ENCODE data around the gene NPM3. TPM values are rescaled to one million over a fixed set of nuclear protein-coding genes. Genes with fewer than 3 reads are reported as not detected.

NPM3 gene
- total RNA-seq, 1 experiment from 2014 or later: 238 TPM

DNA sequence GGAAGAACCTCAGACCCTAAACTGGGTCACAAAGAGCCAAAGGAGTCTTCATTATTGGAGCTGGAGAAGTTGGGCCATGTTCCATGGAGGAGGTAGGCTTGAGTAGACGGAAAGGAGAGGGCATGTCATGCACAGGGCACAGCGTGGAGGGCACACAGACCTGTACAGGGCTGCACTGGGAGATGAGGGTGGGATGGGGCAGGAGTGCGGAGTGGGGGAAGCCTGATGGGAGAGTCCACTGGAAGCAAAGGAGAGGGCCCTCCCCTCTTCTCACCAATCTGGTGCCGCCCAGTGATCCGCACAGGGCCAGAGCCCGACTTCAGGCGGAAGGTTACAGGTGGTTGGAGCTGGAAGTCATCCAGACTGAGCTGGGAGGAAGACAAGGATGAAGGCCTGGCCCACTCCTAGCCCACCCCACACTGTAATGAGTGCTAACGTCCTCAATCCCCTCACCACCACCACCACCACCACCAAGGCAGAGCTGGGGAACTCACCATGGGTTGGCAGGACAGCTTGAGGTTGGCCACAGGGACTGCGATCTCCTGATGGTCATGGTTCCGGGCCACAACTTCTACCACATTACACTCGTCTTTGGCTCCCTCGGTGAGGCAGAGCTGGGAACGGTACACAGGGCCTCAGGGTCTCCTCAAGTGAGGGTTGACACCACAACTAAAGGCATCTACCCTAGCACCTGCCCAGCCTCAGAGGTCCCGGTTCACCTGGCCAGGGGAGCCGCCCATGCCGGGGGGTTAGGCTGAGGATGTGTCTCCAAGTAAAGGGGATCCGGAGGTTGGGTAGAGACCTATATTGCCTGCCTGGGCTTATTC lies 1.0 kb downstream of the NPM3 start:
- Histone ChIP-seq H3K9me3 (replicated peaks) (no peaks in the 10 kb centered on the region), H3K27ac (peak overlapping the region; percentile 68), H3K36me3 (peaks cover 32% of the 10 kb centered on the region), H3K27me3 (no peaks in the 10 kb centered on the region), H3K4me3 (peak overlapping the region; percentile 74), H3K4me1 (peaks cover 36% of the 10 kb centered on the region)
- DNase-seq: peak in 1 of 2 experiments; percentile 17

- Histone ChIP-seq H3K27ac (no peak overlapping the region), H3K4me1 (peaks cover 42% of the 10 kb centered on the region), H3K36me3 (peaks cover 28% of the 10 kb centered on the region), H3K4me3 (peak overlapping the region; percentile 74; the same call in 1 of the 2 replicates), H3K27me3 (no peaks in the 10 kb centered on the region), H3K9me3 (replicated peaks) (no peaks in the 10 kb centered on the region)
- no peak for DNase-seq
Observed at GRCh38 chr10:101781655-101781983, 1.6 kb downstream of the NPM3 start.

GRCh38 chr10:101780818-101781654 lies 2.2 kb downstream of the NPM3 start:
- Histone ChIP-seq H3K4me3 (no peak overlapping the region), H3K9me3 (replicated peaks) (no peaks in the 10 kb centered on the region), H3K27me3 (no peaks in the 10 kb centered on the region), H3K27ac (peak overlapping the region; percentile 30), H3K36me3 (peaks cover 22% of the 10 kb centered on the region), H3K4me1 (peaks cover 44% of the 10 kb centered on the region)
- DNase-seq: peak; percentile 90 to 97

- Histone ChIP-seq H3K36me3 (peaks cover 15% of the 10 kb centered on the region), H3K9me3 (replicated peaks) (no peaks in the 10 kb centered on the region), H3K27me3 (no peaks in the 10 kb centered on the region), H3K4me1 (peaks cover 44% of the 10 kb centered on the region), H3K4me3 (no peak overlapping the region), H3K27ac (peak overlapping the region; percentile 30)
- peak in 1 of 2 experiments; percentile 18 for DNase-seq
Observed at GRCh38 chr10:101780187-101780817, 2.9 kb downstream of the NPM3 start.

- Histone ChIP-seq H3K27me3 (no peaks in the 10 kb centered on the region), H3K27ac (no peak overlapping the region; the same call in 1 of the 2 replicates), H3K4me3 (no peak overlapping the region), H3K36me3 (peaks cover 8% of the 10 kb centered on the region), H3K9me3 (replicated peaks) (no peaks in the 10 kb centered on the region), H3K4me1 (peaks cover 47% of the 10 kb centered on the region)
- DNase-seq: peak in 1 of 2 experiments; percentile 26
Observed at GRCh38 chr10:101779544-101780186, 3.6 kb downstream of the NPM3 start.

DNA sequence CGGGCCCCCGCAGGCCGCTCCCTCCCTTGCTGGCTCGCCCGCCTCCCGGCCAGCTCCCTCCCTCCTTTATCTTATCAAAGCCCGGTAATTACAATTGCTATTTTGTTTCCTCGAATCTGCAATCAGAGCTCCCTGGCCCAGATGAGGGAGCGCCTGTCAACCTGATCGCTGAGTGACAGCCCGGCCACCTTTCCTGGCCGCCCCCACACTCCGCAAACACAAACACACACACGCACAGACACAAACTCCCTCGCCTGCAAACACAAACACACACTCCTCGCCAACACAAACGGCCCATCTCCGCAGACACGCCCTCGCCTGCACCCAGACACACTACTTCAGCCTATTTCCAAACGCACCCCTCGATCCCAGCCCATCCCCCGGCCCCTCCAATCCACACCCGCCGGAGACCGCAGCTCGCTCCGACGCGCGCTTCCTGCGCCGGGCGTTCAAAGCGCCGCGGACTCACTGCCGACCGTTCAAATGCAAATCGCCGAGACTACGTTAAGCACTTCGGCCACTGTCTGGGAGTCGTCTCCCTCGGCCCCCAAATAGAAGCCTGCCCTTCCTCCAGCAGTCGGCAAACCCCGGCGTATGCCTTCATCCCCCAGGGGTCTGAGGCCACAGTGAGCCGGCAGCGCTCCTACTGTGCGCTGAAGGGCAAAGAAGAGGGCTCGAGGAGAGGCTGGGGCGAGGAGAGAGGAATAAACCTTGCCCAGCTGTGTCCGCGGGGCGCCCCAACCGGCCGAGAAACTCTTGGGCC lies 4.3 kb downstream of the NPM3 start:
- peak overlapping the region; percentile 39 for H3K27ac ChIP-seq
- peaks cover 14% of the 10 kb centered on the region for H3K36me3 ChIP-seq
- peak; percentile 83 to 87 for DNase-seq
- H3K4me1 ChIP-seq: peaks cover 53% of the 10 kb centered on the region
- H3K9me3 ChIP-seq (replicated peaks): no peaks in the 10 kb centered on the region
- 0 out of 2 replicates have a peak overlapping the region, but pooled peaks have one; percentile 1 for H3K4me3 ChIP-seq
- no peaks in the 10 kb centered on the region for H3K27me3 ChIP-seq

GRCh38 chr10:101778151-101778780 lies 5.0 kb downstream of the NPM3 start:
- Histone ChIP-seq H3K27ac (peak overlapping the region; percentile 39), H3K36me3 (peaks cover 21% of the 10 kb centered on the region), H3K9me3 (replicated peaks) (no peaks in the 10 kb centered on the region), H3K4me3 (0 out of 2 replicates have a peak overlapping the region, but pooled peaks have one; percentile 1), H3K4me1 (peaks cover 58% of the 10 kb centered on the region), H3K27me3 (no peaks in the 10 kb centered on the region)
- DNase-seq: peak in 1 of 2 experiments; percentile 13

DNA sequence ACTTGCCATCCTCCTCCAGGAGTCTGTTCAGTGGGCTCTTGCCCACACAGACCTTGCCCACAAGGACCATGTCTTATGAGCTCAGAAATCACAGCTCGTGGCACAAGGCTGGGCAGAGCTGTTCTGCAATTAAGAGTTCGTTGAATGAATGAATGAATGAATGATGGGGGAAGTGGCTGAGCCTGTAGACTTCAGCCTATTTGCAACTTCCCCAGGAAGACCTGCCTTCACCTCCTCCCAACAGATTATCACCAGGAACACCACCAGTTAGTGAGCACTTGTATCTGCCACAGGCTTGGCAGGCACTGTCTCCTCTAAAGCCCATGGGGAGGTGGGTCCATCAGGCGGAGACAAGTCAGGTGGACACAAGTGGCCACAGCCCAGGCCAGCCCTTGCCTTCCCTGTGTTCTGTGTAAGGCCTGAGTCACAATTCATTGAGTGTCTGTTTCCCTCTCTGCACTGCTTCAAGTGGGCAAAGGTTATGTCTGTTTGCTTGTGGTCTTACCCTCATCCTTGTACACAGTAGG lies 5.6 kb downstream of the NPM3 start:
- Histone ChIP-seq H3K4me1 (peaks cover 63% of the 10 kb centered on the region), H3K4me3 (no peak overlapping the region), H3K36me3 (peaks cover 22% of the 10 kb centered on the region), H3K9me3 (replicated peaks) (no peaks in the 10 kb centered on the region), H3K27ac (no peak overlapping the region), H3K27me3 (no peaks in the 10 kb centered on the region)
- DNase-seq: peak; percentile 22 to 49

DNA sequence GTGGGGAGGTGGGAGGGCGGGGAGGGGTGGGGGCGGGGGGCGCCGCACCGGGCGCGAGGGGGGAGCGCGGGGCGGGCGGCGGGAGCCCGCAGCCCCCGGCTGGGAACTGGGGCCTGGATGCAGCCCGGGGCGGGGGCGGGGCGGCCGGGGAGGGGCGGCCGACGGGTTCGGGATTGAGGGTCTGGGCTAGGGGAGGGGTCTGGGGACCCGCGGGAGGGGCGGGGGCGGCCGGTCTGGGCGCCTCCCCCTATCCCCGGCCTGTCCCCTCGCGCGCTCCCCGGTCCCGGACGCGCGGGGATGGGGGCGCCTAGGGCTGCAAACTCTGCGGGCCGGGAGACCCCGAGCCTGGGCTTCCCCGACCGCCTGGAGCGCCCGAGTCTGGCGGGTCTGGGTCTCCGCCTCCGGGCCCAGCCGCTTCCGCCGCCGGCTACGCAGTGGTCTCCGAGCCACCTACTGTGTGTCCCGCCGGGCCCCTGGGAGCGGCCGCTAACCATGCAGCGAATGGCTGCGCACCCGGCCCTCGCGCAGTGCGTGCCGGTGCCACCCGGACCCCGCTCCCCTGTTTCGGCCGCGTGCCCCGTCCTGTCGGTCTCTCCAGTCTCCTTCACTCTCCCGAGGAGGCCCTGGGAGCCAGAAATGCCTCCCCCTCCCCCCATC lies 7.0 kb downstream of the NPM3 start:
- Histone ChIP-seq H3K27ac (no peak overlapping the region), H3K4me1 (peaks cover 77% of the 10 kb centered on the region), H3K27me3 (no peaks in the 10 kb centered on the region), H3K9me3 (replicated peaks) (no peaks in the 10 kb centered on the region), H3K4me3 (peak overlapping the region; percentile 72), H3K36me3 (peaks cover 33% of the 10 kb centered on the region)
- DNase-seq: peak in 1 of 2 experiments; percentile 12

DNA sequence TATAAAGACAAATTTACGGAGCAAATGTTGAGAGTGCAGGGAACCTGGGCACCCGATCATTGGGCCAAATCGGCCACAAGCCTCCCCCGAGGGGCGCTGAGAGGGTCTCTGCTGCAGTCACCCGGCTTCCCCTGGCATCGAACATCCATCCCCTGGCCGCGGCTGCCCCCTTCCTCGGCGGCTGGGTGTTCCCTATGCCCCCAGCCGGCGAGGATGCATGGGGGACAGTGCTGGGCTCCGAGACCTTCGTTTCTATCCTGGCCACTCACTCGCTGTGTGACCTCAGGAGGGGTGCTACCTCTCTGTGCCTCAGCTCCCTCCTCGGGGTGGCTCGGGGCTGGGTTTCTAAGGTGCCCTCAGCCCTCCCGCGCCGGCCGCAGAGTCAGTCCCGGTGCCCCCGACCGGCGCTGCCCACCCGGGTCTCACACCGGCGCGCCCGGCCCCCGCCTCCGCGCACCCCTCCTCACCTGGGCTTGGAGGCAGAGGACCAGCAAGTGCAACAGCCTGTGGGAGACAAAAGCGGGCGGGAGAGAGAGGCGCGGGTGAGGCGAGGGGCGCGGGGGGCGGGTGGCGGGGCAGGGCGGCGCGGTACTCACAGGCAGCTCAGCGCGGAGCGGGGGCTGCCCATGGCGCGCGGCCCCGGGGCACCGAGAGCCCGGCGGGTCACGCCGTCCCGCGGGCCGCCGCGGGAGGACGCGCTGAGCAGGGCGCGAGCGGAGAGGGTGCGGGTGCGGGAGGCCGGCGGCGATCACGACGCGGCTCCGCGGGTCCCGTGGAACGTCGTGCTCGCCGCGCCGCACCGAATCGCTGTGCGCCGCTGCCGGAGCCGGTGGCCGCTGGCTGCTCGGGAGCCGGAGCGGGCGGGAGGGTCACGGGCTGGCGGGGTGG lies 7.7 kb downstream of the NPM3 start, which contains the start of gene FGF8:
FGF8 (minus strand) TSS at position 842 of the 888 bp plus-strand sequence; CDS start at position 628, 214 bp downstream.
- peak within 1 kb of the TSS; percentile 59 for H3K27ac ChIP-seq
- H3K27me3 ChIP-seq: no peaks in the 10 kb centered on the region
- peaks cover 35% of the 10 kb centered on the region for H3K36me3 ChIP-seq
- peak within 1 kb of the TSS; percentile 72 for H3K4me3 ChIP-seq
- peaks cover 78% of the 10 kb centered on the region for H3K4me1 ChIP-seq
- peak in 1 of 2 experiments; percentile 31 for DNase-seq
- H3K9me3 ChIP-seq (replicated peaks): no peaks in the 10 kb centered on the region

- peak; percentile 54 to 60 for DNase-seq
- Histone ChIP-seq H3K27ac (peak overlapping the region; percentile 59), H3K9me3 (replicated peaks) (no peaks in the 10 kb centered on the region), H3K27me3 (no peaks in the 10 kb centered on the region), H3K4me3 (peak overlapping the region; percentile 72), H3K4me1 (peaks cover 80% of the 10 kb centered on the region), H3K36me3 (peaks cover 41% of the 10 kb centered on the region)
Observed at GRCh38 chr10:101774589-101775272, 8.5 kb downstream of the NPM3 start.

Data from SJCRH30 (cell line).